AG04450 (cell line): Measurements from ENCODE around the gene L1CAM. TPM values are rescaled to one million over a fixed set of nuclear protein-coding genes. Genes with fewer than 3 reads are reported as not detected.

Experiments used
- CTCF ChIA-PET: fragments of 300-600, 350-600 bp; formaldehyde crosslinking; extraction: SDS; loops from one replicate; lab custom pipeline; 2022; ENCODE audit warnings: antibody characterized with exemption, inconsistent platforms; lab: Charles Lee
- POLR2A ChIA-PET: fragments of 350-600 bp; formaldehyde crosslinking; extraction: SDS; loops from one replicate; lab custom pipeline; 2021; ENCODE audit warnings: antibody characterized with exemption, inconsistent platforms; lab: Yijun Ruan, JAX
- DNase-seq: peaks from one replicate; pipeline ENCODE4 v3.0.0-alpha.2; 2011; ENCODE audit warnings: low read depth, low spot score
- H3K27ac ChIP-seq: one replicate; pipeline ENCODE4 v1.5.1; 2012; ENCODE audit warnings: low read depth, low read length, control low read depth
- H3K27me3 ChIP-seq: one replicate; pipeline ENCODE4 v1.6.0; 2012; ENCODE audit warnings: low read length; ENCODE audit not compliant: control insufficient read depth, insufficient read depth
- H3K4me3 ChIP-seq: 2 replicates; pipeline ENCODE4 v1.5.1; 2011; ENCODE audit warnings: mild to moderate bottlenecking, low read depth, low read length, control low read depth
- H3K9me3 ChIP-seq: 2 replicates; pipeline ENCODE4 v1.5.1; 2012; ENCODE audit warnings: low read length; ENCODE audit not compliant: control insufficient read depth, insufficient read depth
- polyA plus RNA-seq: library from polyadenylated mRNA; depleted of rRNA; stranded (reverse); fragments of >200 nt; gene quantifications from 2 replicates; pipeline ENCODE4 v1.2.3, GENCODE V29; 2011
- TF ChIP-seq, protein P1 (sequence below): IDR thresholded peaks from 2 replicates; pipeline ENCODE4 v1.5.1; 2011; ENCODE audit warnings: low read depth, low read length, control low read depth, inconsistent platforms

Gene L1CAM
- polyA plus RNA-seq, 1 experiment = 0.10 TPM

DNA sequence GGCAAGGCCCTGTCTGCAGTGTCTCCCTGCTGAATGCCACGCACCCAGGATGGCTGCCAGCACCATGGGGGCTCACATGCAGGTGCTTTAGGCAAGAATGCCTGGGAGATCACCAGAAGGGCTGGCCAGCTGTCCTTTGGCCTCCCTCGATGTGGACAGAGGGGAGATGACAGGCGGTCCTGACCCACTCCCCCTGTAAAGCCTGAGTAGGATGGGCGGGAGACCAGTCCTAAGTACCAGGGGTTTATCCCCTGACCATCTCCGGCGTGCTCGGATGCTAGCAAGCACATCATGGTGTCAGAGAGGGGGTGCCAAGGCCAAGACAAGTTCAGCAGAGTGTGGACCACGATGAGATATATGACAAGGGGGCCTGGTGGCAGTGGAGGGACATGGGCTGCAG is 60.9 kb downstream of the L1CAM start:
- TF ChIP-seq, protein P1, sequence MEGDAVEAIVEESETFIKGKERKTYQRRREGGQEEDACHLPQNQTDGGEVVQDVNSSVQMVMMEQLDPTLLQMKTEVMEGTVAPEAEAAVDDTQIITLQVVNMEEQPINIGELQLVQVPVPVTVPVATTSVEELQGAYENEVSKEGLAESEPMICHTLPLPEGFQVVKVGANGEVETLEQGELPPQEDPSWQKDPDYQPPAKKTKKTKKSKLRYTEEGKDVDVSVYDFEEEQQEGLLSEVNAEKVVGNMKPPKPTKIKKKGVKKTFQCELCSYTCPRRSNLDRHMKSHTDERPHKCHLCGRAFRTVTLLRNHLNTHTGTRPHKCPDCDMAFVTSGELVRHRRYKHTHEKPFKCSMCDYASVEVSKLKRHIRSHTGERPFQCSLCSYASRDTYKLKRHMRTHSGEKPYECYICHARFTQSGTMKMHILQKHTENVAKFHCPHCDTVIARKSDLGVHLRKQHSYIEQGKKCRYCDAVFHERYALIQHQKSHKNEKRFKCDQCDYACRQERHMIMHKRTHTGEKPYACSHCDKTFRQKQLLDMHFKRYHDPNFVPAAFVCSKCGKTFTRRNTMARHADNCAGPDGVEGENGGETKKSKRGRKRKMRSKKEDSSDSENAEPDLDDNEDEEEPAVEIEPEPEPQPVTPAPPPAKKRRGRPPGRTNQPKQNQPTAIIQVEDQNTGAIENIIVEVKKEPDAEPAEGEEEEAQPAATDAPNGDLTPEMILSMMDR = no peak
- Histone ChIP-seq H3K27me3 (peaks cover 30% of the 10 kb centered on the region), H3K9me3 (no peaks in the 10 kb centered on the region), H3K27ac (no peak overlapping the region), H3K4me3 (no peak overlapping the region)
- DNase-seq = no peak
- POLR2A ChIA-PET = no interaction called here
- CTCF ChIA-PET = no interaction called here

DNA sequence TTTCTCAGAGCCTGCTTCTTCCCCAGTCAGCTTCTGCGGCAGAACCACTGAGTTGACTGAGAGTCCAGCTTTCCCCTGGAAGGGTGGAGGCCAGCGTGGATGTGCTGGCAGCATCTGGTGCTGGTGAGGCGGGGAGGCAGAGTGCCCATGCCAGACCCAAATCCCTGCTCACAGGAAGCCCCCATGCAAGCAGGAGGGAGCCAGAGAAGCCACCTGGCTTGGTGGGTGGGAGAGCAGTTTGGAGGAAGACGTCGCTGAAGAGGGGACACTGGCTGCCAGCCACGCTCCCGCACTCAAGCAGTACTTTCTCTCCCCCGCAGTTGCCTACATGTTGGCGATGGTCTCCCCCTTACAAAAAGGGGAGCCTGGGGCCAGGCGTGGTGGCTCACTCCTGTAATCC is 61.6 kb downstream of the L1CAM start:
- Histone ChIP-seq H3K27ac (no peak overlapping the region), H3K4me3 (no peak overlapping the region), H3K27me3 (peaks cover 25% of the 10 kb centered on the region), H3K9me3 (no peaks in the 10 kb centered on the region)
- no peak for DNase-seq
- ChIA-PET CTCF (no interaction called here), POLR2A (no interaction called here)
- TF ChIP-seq, protein P1 = no peak

DNA sequence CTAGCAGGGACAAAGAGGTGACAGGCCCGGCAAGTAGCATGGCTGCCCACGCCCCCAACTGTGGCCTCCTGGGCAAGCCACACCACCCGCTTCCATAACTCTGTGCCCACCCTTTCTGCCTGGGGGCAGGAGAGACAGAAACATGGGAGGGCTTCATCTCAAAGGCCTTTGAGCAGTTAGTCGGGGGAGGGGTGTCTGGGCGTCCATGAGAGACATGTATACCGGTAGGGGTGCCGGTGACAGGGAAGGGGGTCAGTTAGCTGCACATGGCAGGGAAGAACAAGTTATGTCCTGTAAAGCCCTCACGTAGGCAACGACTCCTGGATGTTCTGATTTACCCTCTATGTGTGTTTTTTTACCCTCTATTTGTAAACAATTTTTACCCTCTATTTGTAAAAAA is 64.9 kb downstream of the L1CAM start:
- DNase-seq = no peak
- Histone ChIP-seq H3K4me3 (no peak overlapping the region), H3K27me3 (peaks cover 5% of the 10 kb centered on the region), H3K27ac (no peak overlapping the region), H3K9me3 (no peaks in the 10 kb centered on the region)
- ChIA-PET POLR2A (no interaction called here), CTCF (no interaction called here)
- TF ChIP-seq, protein P1 = no peak

DNA sequence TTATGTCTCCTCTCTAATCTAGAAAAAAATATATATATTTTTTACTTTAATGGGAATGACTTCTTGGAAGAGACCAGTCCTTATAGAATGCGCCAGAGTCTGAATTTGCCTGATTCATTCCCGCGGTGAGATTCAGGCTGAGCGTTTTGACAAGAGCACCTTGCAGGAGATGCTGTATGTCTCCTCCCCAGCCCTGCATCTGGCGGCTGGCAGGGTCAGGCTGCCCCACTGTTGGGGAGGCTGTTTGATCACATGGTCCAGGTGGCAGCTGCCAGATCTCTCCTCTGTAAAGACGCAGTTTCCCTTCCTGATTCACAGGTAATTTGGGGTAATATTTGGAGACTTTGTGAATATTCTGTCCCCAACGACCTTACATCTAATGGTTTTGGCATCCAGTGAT is 65.4 kb downstream of the L1CAM start:
- H3K4me3 ChIP-seq = no peak overlapping the region
- CTCF ChIA-PET = no interaction called here
- no peak overlapping the region for H3K27ac ChIP-seq
- POLR2A ChIA-PET = interaction anchor here (0.7 kb wide), 1 partner anchor 69 kb away, joined by 4 read pairs; no protein-coding TSS in a partner anchor
- no peak for DNase-seq
- TF ChIP-seq, protein P1 = no peak
- H3K9me3 ChIP-seq = no peaks in the 10 kb centered on the region
- H3K27me3 ChIP-seq = peaks cover 4% of the 10 kb centered on the region

DNA sequence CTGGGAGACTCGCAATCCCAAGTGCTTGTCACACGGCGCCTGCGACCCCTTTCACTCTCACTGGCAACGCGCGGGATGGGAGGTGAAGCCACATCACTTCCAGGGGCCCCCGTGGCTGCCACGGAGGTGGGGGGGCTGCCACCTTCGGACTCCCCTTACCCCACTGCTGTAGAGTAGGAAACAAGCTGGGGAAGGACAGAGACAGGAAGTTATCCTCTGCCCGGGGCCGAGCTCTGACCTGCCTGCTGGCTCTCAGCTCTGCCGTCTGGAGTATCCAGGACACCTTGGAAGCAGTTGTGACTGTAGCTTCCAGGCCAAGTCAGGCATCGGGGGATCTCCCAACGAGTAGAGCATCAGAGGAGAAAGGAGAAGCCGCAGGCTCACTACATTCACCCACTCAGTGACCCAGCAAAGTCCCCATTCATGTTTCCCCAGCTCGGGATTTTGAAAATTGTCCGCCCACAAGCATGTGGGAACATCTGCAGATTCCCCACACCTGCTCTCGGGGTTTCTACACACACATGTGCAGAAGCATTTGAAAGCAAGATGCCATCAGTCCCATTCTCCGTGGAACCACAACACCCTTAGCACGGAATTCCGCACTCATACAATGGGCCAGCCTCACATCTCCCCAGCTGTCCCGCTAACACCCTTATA is 66.5 kb downstream of the L1CAM start:
- POLR2A ChIA-PET = no interaction called here

More for the DNA sequence above, 66.5 kb downstream of the L1CAM start:
- peak overlapping the region; percentile 45 for H3K4me3 ChIP-seq
- no peak for DNase-seq
- CTCF ChIA-PET = interaction anchor here (1.0 kb wide), 1 partner anchor 103 kb away, joined by 4 read pairs; no protein-coding TSS in a partner anchor
- TF ChIP-seq, protein P1 = no peak
- no peaks in the 10 kb centered on the region for H3K9me3 ChIP-seq
- H3K27ac ChIP-seq = no peak overlapping the region
- peaks cover 2% of the 10 kb centered on the region for H3K27me3 ChIP-seq
